ENCODE measurements around the gene EME1. TPM values are rescaled to one million over a fixed set of nuclear protein-coding genes. Genes with fewer than 3 reads are reported as not detected.
"Not testable (repeated sequence)": the region's sequence is repeated elsewhere in the genome, so short reads cannot be mapped to it uniquely, and the experiment has no call there.

EME1 gene
- total and polyA plus RNA-seq, 2 donors (not counting 3 experiments of a cell fraction or from before 2014, with no cell fraction given) = 5.6 to 9.1 TPM

DNA sequence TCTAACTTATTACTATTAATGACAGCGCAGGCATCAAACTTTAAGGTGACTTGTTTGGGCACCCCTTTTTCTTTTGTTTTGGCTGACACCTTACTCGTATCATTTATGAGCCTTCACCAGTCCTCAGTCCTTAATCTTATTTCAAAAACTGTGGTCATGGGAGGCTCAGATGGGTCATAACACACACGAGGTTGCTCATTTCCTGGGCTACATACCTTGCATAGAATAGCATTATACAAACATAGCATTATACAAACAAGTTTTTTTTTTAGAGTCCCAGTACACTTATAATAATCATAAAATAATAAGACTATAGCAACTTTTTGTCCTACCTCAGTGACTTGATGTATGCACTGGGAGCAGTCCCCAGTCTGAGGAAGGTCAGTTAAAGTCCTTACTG is 41.8 kb downstream of the EME1 start:
- no TSS peak for BruUV-seq (replicated peaks)
- Histone ChIP-seq H3K9me1 (replicated peaks; ENCODE audit: control insufficient read depth, extremely low read depth, insufficient read depth, low read length) (no peaks in the 10 kb centered on the region), H3K27ac (ENCODE audit: insufficient read depth, low read depth, low read length) (no peak overlapping the region), H3K9ac (replicated peaks; ENCODE audit: extremely low read depth, insufficient read depth, low read length) (no peak overlapping the region), H3K27me3 (ENCODE audit: control insufficient read depth in 2 of 2, insufficient read depth in 2 of 2, low read length in 2 of 2) (peaks cover 3 to 4% of the 10 kb centered on the region in 2 experiments), H3K79me2 (ENCODE audit: control insufficient read depth, insufficient read depth, low read length) (no peaks in the 10 kb centered on the region), H4K20me1 (replicated peaks; ENCODE audit: control insufficient read depth, extremely low read depth, insufficient read depth, low read length) (no peaks in the 10 kb centered on the region), H3K4me2 (ENCODE audit: insufficient read depth, low read length) (no peak overlapping the region), H3K36me3 (ENCODE audit: control insufficient read depth in 2 of 2, extremely low read depth in 1 of 2, insufficient read depth in 2 of 2, low read length in 2 of 2) (no peaks in the 10 kb centered on the region), H2AFZ (ENCODE audit: low read depth, low read length) (no peak overlapping the region), H3K4me3 (replicated peaks in 1 of 3; ENCODE audit: insufficient read depth in 1 of 3, low read depth in 1 of 3, low read length in 3 of 3) (no peak overlapping the region), H3K4me1 (ENCODE audit: control insufficient read depth, extremely low read depth, insufficient read depth, low read length) (no peaks in the 10 kb centered on the region), H3K9me3 (replicated peaks; ENCODE audit: control insufficient read depth, insufficient read depth, low read length) (no peaks in the 10 kb centered on the region)
- dilution Hi-C loops (cut with MboI; ENCODE audit: extremely low pct_ligation_motif_present, low sequenced_read_pairs) = no loop called here
- no peak for TF ChIP-seq JUN (IDR thresholded peaks at IDR 0.05; ENCODE audit: borderline replicate concordance, insufficient read depth, insufficient read length, low read depth)
- TF ChIP-seq FOS (IDR thresholded peaks at IDR 0.05; ENCODE audit: borderline replicate concordance, insufficient read depth, low read length) = no peak
- TF ChIP-seq, protein P1, sequence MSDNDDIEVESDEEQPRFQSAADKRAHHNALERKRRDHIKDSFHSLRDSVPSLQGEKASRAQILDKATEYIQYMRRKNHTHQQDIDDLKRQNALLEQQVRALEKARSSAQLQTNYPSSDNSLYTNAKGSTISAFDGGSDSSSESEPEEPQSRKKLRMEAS (IDR thresholded peaks at IDR 0.05; ENCODE audit: insufficient read depth, insufficient read length) = no peak
- no peak for TF ChIP-seq EZH2 (IDR thresholded peaks at IDR 0.05; ENCODE audit: borderline replicate concordance, low read depth, low read length, severe bottlenecking)
- no peak for TF ChIP-seq POLR2A (IDR thresholded peaks at IDR 0.05; ENCODE audit: low read depth, low read length)
- TF ChIP-seq MYC (IDR thresholded peaks at IDR 0.05; ENCODE audit: low read depth, low read length) = no peak
- no peak for TF ChIP-seq POLR2AphosphoS5 (IDR thresholded peaks at IDR 0.05; ENCODE audit: insufficient read depth, low read depth, low read length)
- TF ChIP-seq, protein P2, sequence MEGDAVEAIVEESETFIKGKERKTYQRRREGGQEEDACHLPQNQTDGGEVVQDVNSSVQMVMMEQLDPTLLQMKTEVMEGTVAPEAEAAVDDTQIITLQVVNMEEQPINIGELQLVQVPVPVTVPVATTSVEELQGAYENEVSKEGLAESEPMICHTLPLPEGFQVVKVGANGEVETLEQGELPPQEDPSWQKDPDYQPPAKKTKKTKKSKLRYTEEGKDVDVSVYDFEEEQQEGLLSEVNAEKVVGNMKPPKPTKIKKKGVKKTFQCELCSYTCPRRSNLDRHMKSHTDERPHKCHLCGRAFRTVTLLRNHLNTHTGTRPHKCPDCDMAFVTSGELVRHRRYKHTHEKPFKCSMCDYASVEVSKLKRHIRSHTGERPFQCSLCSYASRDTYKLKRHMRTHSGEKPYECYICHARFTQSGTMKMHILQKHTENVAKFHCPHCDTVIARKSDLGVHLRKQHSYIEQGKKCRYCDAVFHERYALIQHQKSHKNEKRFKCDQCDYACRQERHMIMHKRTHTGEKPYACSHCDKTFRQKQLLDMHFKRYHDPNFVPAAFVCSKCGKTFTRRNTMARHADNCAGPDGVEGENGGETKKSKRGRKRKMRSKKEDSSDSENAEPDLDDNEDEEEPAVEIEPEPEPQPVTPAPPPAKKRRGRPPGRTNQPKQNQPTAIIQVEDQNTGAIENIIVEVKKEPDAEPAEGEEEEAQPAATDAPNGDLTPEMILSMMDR (IDR thresholded peaks at IDR 0.05; ENCODE audit: extremely low read depth in 1 of 2, insufficient read depth in 1 of 2, low read depth in 1 of 2, low read length in 2 of 2) = no peak
- no peak for TF ChIP-seq GATA2 (IDR thresholded peaks at IDR 0.05; ENCODE audit: insufficient read depth, insufficient read length, low read depth, low read length)
- ChIA-PET POLR2A (no interaction called here), CTCF (no interaction called here)
- intact Hi-C loops (cut with micrococcal nuclease) = no loop called here
- FAIRE-seq = no peak
- no peak for DNase-seq (ENCODE audit: low read depth, low spot score)

DNA sequence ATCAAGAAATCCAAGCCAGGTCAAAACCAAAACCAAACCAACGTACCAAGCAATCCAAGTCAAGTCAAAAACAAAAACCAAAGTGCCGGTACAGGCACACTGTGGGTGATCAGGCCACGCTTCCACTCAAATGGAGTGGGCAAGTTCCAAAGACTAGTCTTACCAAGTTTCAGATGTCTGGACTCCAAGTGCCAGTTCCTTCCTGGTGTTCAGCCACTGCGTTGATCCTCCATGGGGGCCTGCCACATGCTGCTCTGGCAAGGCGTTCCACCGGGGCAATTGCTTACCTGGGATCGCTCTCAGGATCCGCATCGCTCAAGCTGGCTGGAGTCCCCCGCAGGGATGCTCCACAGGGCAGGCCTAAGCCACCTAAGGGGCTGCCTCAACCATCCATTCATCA is 46.5 kb downstream of the EME1 start:
- H2AFZ ChIP-seq (ENCODE audit: low read depth, low read length); H3K79me2 ChIP-seq (ENCODE audit: control insufficient read depth, insufficient read depth, low read length); H3K4me3 ChIP-seq (replicated peaks in 1 of 3; ENCODE audit: insufficient read depth in 1 of 3, low read depth in 1 of 3, low read length in 3 of 3); POLR2A ChIA-PET; H4K20me1 ChIP-seq (replicated peaks; ENCODE audit: control insufficient read depth, extremely low read depth, insufficient read depth, low read length); H3K27me3 ChIP-seq (ENCODE audit: control insufficient read depth in 2 of 2, insufficient read depth in 2 of 2, low read length in 2 of 2); intact Hi-C loops (cut with micrococcal nuclease); H3K4me2 ChIP-seq (ENCODE audit: insufficient read depth, low read length); dilution Hi-C loops (cut with MboI; ENCODE audit: extremely low pct_ligation_motif_present, low sequenced_read_pairs); H3K9me3 ChIP-seq (replicated peaks; ENCODE audit: control insufficient read depth, insufficient read depth, low read length); DNase-seq (ENCODE audit: low read depth, low spot score); H3K27ac ChIP-seq (ENCODE audit: insufficient read depth, low read depth, low read length); H3K9ac ChIP-seq (replicated peaks; ENCODE audit: extremely low read depth, insufficient read depth, low read length); FAIRE-seq; H3K9me1 ChIP-seq (replicated peaks; ENCODE audit: control insufficient read depth, extremely low read depth, insufficient read depth, low read length); BruUV-seq (replicated peaks); H3K36me3 ChIP-seq (ENCODE audit: control insufficient read depth in 2 of 2, extremely low read depth in 1 of 2, insufficient read depth in 2 of 2, low read length in 2 of 2): not testable (repeated sequence)
- CTCF ChIA-PET = interaction anchor here (2.3 kb wide), 1 partner anchor 23 kb away, joined by 6 read pairs; the partner anchor contains the start of gene LRRC59
- H3K4me1 ChIP-seq (ENCODE audit: control insufficient read depth, extremely low read depth, insufficient read depth, low read length) = peaks cover 26% of the 10 kb centered on the region
